Measurements from ENCODE around the gene OLA1.

OLA1 gene

GRCh38 chr2:174174741-174175140 is 73.6 kb downstream of the OLA1 start:
- DNase-seq = peak; percentile 9

DNA sequence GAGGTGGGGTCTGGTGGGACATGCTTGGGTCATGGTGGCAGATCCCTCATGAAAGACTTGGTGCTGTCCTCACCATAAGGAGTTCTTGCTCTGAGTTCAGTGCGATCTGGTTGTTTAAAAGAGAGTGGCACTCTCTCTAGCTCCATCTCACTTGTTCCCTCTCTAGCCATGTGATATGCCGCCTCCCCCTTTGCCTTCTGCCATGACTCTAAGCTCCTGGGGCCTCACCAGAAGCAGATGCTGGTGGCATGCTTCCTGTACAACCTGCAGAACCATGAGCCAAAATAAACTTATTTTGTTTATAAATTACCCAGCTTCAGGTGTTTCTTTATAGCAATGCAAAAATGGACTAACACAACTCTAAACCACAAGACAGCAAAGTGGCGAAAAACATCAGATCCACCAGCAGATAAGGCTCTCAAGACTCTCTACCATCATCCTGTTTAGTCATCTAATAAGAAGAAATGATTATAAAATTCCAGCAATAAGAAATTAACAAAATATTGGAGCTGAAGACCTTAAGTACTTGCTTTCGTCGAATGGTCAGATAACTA is 75.5 kb downstream of the OLA1 start:
- DNase-seq = no peak

DNA sequence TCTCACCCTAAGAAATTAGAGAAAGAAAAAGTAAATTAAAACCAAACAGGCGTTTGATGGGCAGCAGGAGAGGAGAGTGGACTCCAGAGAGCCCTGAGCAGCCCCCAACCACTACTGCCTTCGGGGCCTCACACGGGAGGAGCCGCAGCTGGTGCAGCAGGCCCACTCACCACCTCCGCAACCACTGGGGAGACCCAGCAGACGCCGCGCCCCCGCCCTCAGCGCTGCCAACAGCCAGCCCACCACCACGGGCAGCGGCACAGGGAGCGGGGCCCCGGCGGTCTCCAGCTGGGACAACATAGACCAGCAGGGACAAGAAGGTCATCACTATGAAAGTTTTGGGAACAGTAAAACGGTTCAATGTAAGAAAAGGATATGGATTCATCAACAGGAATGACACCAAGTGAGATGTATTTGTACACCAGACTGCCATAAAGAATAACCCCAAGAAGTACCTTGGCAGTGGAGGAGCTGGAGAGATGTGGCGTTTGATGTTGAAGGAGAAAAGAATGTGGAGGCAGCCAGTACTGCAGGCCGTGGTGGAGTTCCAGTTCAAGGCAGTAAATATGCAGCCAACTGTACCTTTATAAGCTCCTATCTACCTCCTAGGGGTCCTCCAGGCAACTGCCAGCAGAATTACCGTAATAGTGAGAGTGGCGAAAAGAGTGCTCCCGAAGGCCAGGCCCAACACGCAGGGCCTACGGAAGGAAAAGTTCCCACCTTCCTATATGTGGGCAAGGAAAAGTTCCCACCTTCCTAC is 76.5 kb downstream of the OLA1 start:
- DNase-seq = no peak

DNA sequence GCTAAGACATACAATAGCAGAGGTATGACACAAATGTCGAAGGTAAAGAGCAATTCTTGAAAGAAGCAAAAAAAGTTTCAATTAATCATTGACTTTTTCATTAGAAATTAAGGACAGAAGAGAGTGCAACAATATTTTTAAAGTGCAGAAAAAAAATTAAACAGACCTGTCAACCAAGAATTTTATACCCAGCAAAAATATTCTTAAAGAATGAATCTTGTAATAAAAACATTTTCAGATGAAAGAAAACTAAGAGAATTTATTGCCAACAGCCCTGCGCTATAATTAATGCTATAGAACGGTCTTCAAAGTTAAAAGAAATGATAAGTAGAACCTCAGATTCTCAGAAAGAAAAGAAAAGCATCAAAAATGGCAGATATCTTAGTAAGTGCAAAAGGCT is 79.0 kb downstream of the OLA1 start:
- no peak for DNase-seq

- DNase-seq = no peak
Measured at GRCh38 chr2:174166261-174166660, 82.1 kb downstream of the OLA1 start.

GRCh38 chr2:174161490-174161889 is 86.8 kb downstream of the OLA1 start:
- no peak for DNase-seq

- no peak for DNase-seq
Measured at GRCh38 chr2:174158003-174158402, 90.3 kb downstream of the OLA1 start.

- DNase-seq = no peak
Measured at GRCh38 chr2:174157053-174157452, 91.3 kb downstream of the OLA1 start.

GRCh38 chr2:174153757-174154680 is 94.3 kb downstream of the OLA1 start:
- no peak for DNase-seq

- no peak for DNase-seq
Measured at GRCh38 chr2:174149530-174149929, 98.8 kb downstream of the OLA1 start.

DNA sequence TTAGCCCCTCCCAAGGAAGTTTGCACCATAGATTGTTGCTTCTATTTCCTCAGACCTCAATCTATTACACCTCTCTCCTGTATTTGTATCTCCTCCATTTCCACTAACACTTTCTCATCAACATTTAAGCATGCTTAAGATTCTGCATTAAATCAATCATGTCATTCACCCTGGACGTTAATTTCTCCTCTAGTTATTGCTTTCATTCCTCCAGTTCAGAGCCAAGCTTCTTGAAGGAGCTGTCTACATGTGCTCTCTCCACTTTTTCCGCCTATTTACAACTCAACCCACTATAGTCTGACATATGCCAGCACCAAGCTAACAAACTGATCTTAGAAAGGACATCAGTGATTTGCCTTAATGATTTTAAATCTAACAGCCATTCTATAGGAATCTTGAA is 99.5 kb downstream of the OLA1 start:
- DNase-seq = no peak

DNA sequence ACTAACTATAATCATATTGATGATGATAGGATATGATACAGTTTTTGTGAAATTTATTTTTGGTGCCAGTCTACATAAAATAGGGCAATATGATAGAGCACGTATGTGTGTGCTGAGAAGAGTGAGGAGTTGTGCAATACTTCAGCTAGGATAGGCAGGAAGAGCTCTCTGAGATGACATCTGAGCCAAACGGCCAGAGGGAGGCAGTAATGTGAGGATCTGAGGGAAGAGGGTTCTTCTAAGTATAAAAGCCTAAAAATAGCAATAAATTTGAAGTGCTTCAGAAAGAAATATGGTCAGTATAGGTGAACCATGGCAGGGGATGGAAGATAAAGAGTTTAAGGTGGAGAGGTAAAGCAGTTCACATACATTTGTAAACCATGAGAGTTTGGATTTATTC is 102.5 kb downstream of the OLA1 start:
- no peak for DNase-seq

DNA sequence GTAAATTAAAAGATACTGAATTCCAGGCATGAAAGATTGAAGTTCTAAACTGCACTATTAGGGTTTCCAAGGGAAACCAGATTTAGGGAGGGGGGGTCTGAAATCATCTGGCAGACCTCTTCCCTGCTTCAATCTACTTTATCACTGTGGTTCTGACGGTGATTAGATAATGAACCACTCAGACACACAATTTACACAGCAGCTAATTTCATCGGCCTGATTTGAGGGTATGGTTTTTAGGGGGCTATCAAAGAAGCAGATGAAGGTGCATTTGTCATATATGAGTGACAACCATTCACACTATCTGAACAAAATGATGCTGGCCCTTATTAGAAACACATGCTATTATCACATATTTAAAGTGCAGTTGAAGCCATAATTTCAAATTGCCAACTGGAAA is 106.0 kb downstream of the OLA1 start:
- no peak for DNase-seq

GRCh38 chr2:174138161-174138560 is 110.2 kb downstream of the OLA1 start:
- no peak for DNase-seq

DNA sequence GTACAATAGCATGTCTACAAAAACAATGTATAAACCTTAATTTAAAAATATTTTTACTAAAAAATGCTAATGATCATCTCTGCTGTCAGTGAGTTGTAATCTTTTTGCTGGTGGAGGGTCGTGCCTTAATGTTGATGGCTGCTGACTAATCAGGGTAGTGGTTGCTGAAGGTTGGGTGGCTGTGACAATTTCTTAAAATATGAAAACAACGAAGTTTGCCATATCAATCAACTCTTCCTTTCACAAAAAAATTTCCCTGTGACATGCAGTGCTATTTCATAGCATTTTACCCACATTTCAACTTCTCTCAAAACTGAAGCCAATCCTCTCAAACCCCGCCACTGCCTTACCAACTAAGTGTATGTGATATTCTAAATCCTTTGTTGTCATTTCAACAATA is 112.4 kb downstream of the OLA1 start:
- no peak for DNase-seq

DNA sequence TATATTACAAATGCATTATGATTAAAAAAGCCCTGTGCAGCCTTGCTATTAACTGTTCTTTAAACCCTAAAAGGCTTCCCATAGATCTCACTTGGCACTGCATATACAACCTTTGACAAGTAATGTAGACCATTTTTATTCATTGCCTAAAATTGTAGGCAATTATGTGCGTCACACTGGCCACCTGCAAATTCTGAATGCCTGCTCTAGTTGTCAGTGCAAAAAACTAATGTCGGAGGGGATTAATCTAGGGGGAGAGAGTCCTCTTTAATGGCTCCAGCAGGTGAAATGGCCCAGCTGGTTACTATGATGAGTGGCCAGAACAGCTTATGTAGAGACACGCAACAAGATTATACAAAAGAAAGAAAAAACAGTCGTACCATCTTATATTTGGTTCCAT is 123.2 kb downstream of the OLA1 start:
- no peak for DNase-seq

DNA sequence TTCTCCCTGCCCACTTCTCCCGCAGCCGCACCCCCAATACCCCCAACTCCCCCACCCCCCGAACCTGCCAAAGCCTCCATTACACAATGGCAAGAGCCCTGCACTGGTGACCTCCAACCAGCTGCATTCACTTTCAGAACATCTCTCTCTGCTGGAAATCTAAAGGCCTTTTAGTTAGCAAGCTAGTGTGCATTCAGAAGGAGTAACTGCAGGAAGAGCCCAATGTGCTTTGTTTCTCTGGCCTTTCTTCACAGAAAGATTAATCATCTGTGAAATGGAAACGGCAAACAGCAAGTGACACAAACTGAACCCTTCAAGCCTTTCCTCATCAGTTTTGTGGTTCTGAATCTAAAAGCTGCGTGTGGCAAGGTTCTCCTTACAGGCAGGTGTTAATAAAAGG is 124.2 kb downstream of the OLA1 start:
- peak; percentile 16 for DNase-seq

- no peak for DNase-seq
Measured at GRCh38 chr2:174122185-174122584, 126.1 kb downstream of the OLA1 start.

DNA sequence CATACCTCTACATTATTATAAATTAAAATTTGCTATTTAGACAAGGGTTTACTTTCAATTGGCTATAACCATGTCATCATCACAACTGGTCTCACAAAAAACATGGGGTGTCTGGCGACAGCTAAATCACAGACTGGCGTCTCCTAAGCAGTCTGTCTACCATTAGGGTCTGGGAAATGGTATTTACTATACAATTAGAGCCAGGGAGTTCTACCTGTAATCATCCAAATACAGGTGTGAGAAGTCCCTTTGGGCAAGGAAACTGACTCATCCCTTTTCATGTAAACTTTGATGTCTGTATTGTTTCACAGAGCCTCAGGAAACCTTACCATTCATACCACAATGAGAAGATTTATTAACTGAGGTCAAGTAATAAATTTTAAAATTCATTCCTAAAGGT is 126.7 kb downstream of the OLA1 start:
- DNase-seq = peak; percentile 23

DNA sequence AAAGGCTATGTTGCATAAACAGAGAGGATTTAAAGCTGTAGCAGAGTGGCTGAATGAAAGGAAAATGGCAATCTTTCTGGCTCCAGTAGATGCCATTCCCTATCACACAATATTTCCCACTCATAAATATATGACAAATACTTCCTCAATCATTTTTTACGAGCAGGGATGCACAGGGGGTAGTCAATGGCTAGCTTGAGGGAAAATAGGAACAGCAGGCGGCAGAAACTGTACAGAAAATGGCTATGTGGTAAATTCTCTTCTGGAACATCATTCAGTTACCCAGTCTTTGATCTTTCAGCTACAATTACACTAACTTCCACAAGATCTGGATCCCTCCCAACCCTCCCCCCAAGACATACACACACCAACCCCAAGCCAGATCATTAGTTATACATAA is 127.2 kb downstream of the OLA1 start:
- no peak for DNase-seq

DNA sequence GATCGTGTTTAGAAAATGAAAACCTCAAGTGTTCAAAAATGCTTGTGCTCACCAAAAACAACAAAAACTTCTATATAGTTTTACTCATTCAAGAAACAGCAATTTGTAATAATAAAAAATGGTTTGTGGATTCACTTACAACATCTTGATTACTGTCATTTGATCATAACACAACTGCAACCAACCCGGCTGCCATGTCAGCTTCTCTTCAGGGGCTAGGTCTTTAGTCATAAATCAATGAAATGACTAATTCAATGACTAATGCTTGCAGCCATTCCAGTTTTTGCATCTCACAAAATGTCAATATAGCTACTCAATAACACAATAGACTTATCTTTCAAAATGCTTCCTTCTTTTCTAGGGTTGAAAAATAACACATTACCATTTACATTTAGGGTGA is 128.0 kb downstream of the OLA1 start:
- DNase-seq = no peak

GRCh38 chr2:174117951-174118930 is 130.1 kb downstream of the OLA1 start:
- DNase-seq = no peak

- no peak for DNase-seq
Measured at GRCh38 chr2:174112073-174112472, 136.3 kb downstream of the OLA1 start.

Measured in DMS153 (cell line).